GM19240 (cell line): Measurements from ENCODE around the gene PPP2R5C.
"Not testable (repeated sequence)": the region's sequence is repeated elsewhere in the genome, so short reads cannot be mapped to it uniquely, and the experiment has no call there.

Source experiments
- DNase-seq: peaks from one replicate; pipeline ENCODE4 v3.0.0; 2011; ENCODE audit warnings: low spot score; ENCODE audit not compliant: insufficient read length

Gene PPP2R5C

DNA sequence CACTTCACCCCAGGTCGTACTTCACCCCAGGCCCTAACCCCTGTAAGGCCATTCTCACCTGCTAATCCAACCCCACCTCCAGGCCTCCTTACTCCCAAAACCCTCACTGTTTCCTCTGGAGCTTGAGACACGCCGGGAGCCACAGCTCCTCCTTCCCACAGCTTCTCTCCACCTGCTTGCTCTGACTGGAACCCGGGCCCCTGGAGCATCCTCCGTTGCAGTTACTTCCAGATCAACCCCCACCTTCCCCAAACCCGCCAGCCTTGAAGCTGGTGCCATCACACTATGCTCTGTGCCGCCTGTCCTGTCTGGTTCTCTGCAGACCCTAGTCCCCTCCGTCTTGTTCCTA, 34.6 kb upstream of the PPP2R5C start:
- DNase-seq: no peak

DNA sequence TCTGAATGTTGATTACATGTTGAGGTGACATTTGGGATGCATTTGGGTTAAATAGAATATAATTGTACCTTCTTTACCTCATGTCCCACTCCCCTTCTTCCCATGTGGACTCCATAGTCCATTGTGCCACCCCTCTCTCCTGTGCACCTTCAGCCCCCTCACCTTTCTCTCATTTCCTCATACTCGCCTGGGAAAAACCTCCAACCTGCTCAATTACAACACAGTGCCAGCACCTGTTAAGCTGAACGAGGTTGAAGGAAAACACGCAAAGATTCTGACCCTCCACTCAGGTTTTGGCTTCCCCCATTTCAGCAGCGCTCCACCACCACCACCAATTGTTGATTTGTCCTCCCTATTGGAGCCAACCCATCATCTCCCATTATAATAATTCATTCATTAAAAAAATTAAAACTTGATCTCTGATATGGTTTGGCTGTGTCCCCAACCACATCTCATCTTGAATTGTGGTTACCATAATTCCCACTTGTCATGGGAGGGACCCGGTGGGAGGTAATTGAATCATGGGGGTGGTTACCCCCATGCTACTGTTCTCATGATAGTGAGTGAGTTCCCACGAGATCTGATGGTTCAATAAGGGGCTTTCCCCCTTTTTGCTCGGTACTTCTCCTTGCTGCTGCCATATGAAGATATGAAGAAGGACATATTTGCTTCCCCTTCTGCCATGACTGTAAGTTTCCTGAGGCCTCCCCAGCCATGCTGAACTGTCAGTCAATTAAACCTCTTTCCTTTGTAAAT, 33.7 kb upstream of the PPP2R5C start:
- DNase-seq: no peak

DNA sequence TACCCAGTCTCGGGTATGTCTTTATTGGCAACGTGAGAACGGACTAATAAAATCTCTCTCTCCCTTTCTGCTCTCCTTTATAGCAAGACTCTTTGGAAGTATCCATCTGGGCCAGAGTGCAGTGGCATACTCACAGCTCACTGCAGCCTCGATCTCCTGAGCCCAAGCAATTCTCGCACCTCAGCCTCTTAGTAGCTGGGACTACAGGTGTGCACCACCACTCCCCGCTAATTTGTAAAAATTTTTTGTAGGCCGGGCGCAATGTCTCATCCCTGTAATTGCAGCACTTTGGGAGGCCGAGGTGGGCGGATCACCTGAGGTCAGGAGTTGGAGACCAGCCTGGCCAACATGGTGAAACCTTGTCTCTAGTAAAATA, 33.2 kb upstream of the PPP2R5C start:
- DNase-seq: no peak

DNA sequence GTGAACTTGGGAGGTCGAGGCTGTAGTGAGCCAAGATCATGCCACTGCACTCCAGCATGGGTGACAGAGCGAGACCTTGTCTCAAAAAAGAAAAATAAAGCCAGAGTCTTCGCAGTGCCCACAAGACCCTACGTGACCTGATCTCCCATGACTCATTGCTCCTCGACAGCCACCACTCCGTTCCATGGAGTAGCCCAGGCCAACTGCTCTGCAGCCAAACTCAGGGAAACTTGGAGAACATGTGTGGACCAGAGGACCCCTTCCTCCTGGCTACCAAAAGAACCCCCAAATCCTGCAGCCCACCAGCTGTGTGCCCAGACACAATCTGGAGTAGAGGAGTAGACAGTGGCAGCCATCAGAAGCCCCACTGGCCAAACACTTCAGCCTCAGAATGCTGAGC, 32.1 kb upstream of the PPP2R5C start:
- no peak for DNase-seq

DNA sequence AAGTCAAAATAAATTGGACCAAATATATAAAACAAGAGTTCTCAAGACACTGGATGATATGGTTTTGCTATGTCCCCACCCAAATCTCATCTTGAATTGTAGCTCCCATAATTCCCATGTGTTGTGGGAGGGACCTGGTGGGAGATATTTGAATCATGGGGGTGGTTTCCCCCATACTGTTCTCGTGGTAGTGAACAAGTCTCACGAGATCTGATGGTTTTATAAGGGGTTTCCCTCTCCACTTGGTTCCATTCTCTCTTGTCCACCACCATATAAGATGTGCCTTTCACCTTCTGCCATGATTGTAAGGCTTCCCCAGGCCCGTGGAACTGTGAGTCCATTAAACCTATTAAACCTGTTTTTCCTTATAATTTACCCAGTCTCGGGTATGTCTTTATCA, 31.4 kb upstream of the PPP2R5C start:
- not testable (repeated sequence) for DNase-seq

GRCh38 chr14:101730626-101731186, 30.8 kb upstream of the PPP2R5C start:
- no peak for DNase-seq

GRCh38 chr14:101731187-101732080, 30.1 kb upstream of the PPP2R5C start:
- DNase-seq: no peak

DNA sequence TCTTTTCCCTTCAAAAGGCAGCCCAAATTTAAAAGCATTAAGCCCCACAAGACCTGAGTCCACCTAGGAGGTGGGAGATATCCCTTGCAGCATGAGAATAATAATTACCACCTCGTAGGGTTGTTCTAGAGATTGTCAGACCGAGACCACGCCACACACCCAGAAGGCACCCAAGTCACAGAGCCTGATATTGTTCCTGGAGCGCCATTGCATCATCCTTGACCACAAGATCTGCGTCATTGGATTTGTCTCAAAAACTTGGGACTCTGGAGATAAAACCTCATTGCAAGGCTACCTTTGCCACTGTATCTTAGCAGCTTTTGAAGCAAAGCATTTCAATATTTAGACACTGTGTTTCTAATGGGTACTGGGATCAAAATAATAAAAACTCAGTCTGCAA, 29.4 kb upstream of the PPP2R5C start:
- DNase-seq: no peak

DNA sequence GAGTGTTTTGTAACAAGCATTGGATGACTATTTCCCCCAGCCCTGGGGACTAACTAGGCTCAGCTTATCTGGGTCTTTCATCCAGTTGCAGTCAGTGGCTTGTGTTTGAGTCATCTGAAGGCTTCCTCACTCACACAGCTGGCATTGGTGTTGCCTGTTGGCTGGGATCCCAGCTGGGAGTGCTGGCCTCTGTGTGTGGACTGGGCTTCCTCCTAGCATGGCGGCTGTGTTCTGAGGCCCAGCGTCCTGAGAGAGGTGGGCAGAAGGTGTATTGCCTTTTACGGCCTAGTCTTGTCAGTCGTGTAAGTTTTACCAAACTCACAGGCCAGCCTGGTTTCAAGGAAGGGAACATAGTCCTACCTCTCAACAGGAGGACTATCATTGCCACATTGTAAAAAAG, 28.3 kb upstream of the PPP2R5C start:
- DNase-seq: no peak

GRCh38 chr14:101734246-101734847, 27.2 kb upstream of the PPP2R5C start:
- no peak for DNase-seq

DNA sequence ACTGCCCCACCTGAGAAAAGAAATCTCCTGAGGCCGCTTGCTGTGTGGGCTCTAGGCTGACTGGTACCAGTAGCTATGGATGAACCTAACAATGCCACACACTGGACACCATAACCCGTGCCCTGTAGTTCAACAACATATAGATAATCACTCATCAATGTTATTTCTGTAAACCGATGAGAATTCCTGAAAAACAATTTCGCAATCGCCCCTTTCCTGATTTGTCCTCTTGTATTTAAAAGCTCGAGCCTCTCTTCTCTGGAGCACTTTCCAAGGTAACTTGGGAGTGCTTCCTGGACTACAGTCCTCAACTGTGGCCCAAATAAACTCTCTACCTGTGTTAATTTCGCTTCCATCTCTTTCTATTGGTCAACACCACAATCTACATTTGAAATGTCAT, 26.1 kb upstream of the PPP2R5C start:
- no peak for DNase-seq

DNA sequence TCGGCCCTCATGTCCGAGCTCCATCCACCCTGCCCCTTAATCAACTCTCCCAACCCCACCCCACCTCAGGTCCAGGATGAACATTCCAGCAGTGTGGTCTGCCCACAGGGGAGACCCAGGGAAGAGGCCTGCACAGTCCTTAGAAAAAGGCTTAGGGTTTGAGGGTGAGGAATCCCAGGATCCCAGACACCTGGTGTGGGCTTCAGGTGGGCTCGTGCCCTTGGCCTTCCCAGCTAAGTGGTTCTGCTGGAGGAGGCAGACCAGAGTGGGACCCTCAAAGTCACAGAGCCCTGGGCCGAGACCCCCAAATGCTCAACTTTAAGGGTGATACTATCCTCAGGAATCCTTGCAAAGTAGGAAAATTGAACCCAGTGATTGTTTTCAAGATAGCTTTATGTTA, 25.4 kb upstream of the PPP2R5C start:
- no peak for DNase-seq

DNA sequence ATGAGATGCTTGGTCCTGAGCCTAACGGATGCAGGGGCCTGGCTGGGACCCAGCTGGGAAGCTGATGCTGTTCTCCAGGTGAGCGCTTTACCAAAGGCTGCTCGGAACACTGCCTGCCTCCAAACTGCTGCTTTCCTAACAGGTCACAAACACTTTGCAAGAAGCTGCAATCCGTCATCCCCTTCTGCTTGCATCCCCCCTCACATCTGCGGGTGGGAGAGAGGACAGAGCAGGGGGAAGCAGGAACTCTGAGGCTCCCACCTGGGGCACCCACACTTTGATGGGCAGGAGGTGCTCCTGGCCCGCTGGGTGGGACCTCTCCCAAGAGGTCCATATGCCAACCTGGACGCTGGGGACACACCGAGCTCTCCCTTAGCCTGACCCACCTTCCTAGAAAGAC, 24.9 kb upstream of the PPP2R5C start:
- no peak for DNase-seq

DNA sequence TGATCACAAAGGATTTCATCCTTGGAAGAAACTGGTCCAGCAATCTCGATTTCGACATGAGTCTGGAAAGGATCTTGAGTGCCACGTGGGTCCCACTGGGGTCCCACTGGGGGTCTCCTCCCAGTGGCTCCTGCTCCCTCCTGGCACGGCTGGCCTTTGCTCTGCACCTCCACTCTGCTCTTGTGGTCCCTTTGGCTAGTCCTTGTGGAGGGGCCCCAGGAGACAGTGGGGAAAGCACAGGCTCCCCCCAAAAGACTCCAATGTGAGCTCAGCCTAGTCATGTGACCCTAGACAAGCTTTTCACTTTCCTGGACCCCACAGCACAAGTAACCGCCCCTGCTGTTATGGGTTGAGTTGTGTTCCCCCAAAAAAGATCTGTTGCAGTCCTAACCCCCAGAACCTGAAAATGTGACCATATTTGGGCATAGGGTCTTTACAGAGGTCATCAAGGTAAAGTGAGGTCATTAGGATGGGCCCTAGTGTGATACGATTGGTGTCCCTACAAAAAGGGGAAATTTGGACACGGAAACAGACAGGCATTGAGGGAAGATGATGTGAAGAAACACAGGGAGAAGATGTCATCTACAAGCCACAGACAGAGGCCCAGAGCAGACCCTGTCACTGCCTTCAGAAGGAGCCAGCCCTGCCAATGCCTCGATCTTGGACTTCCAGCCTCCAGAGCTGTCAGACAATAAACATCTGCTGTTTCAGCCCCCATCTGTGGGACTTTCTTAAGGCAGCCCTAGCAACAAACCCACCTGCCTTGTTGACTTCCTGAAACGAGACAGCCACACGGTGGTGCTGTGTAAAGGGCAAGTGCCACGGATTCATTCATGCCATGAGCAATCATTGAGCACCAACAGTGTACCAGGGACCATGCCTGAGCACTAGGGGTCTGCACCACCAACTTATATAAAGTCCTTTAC, 23.8 kb upstream of the PPP2R5C start:
- DNase-seq: no peak

DNA sequence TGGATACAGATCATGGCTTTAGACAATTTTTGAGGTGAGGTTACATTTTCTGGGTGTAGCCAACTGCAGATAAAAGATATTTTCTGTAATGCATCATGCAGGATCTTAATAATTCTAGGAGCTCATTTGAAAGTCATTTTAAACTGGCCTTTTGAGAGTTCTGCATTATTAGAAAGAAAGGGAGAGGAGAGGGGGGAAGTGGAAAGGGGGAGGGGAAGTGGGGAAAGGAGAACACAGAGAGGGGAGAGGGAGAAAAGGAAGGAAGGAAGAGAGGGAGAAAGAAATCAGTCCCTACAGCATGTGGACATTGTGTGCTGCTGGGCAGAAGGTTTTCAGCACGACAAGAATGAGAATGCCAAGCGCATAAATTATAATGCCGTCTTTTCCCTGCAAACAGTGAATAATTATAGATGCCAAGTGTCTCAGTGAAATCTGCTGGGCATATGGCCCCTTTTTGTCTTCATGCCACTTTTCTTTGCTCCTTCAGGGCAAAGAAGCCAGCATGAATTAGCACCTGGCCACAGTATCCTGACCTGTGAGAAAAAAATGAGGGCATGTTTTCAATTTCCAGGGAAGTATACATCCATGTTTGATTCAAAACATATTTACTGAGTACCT, 22.7 kb upstream of the PPP2R5C start:
- no peak for DNase-seq

GRCh38 chr14:101739446-101740141, 21.9 kb upstream of the PPP2R5C start:
- DNase-seq: no peak

GRCh38 chr14:101740981-101741380, 20.5 kb upstream of the PPP2R5C start:
- no peak for DNase-seq

DNA sequence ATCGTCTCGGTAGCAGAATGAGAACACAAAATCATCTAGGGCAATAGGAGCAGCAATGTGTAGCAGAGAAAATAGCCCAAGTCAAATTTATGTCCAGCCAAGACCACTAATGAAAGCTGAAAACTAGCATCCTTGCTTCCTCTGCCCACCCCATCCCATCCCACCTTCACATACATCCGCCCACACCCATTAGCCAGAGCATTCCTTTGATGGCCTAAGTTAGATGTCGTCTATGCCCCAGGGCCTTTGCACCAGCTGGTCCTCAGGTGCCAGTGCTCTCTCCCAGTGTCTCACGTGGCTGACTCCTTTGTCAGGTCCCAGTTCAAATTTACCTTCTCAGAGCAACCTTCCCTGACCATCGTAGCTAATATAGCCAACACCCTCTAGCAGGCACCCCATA, 17.8 kb upstream of the PPP2R5C start:
- DNase-seq: no peak

GRCh38 chr14:101744382-101744781, 17.1 kb upstream of the PPP2R5C start:
- not testable (repeated sequence) for DNase-seq

DNA sequence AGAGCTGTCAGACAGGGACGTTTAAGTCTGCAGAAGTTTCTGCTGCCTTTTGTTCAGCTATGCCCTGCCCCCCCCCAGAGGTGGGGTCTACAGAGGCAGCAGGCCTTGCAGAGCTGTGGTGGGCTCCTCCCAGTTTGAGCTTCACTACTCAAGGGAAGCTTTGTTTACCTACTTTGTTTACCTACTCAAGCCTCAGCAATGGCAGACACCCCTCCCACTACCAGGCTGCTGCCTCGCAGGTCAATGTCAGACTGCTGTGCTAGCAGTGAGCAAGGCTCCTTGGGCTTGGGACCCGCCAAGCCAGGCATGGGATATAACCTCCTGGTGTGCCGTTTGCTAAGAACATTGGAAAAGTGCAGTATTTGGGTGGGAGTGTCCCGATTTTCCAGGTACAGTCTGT, 11.8 kb upstream of the PPP2R5C start:
- not testable (repeated sequence) for DNase-seq
